Gastrocnemius medialis (tissue), 4 donors: ENCODE measurements around the gene CADM2.

Source experiments
- CTCF ChIP-seq, 5 experiments: fragments of 450-650 bp in 3 of 5; fragments of 200-600 bp in 2 of 5; sonication (generic) in 2 of 5; IDR thresholded peaks in 4 of 5; conservative IDR thresholded peaks in 1 of 5; 1 replicate in 4 of 5; 2 replicates in 1 of 5; pipeline ENCODE4 v1.5.1; 2016 to 2019; ENCODE audit warnings: antibody characterized with exemption in 5 of 5, mild to moderate bottlenecking in 3 of 5, moderate library complexity in 3 of 5
- POLR2A ChIP-seq, 2 donors: fragments of 450-650 bp; IDR thresholded peaks; one replicate each; pipeline ENCODE4 v1.6.1; 2017; ENCODE audit warnings: antibody characterized with exemption in 2 of 2, mild to moderate bottlenecking in 2 of 2, moderate library complexity in 2 of 2

DNA sequence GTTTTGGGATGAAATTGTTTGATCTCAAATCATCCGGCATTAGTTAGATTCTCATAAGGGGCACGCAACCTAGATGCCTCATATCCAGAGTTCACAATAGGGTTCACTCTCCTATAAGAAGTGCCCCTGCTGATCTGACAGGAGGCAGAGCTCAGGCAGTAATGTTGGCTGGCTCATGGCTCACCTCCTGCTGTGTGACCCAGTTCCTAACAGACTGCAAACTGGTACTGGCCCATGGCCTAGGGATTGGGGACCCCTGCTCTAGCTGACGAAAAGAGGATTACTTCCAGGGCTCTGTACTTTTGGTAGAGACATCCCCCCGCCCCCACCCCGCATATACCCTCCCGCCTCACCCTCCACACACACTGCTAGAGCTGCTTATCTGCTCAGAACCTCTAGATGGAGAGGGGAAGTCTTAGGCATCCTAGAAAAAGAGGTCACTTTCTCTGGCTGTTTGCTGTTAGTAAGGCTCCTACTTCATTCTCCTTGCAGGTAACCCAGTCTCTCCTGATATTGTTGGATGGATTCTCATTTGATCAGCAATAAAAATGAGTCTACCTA lies 923.1 kb downstream of the CADM2 start:
- TF ChIP-seq CTCF (IDR thresholded peaks at IDR 0.05 in 4 of 5, conservative IDR thresholded peaks at IDR 0.05 in 1 of 5) (no peak), POLR2A (IDR thresholded peaks at IDR 0.05) (no peak)
